HepG2 (cell line): ENCODE data around the gene NOS1.

ENCODE experiments used
- CTCF ChIP-seq: sonication (generic); formaldehyde crosslinking; IDR thresholded peaks from 2 replicates; pipeline ENCODE4 v1.5.0; 2020; ENCODE audit warnings: mild to moderate bottlenecking, missing genetic modification reagents, moderate library complexity
- HDAC1 ChIP-seq: sonication (generic); formaldehyde crosslinking; IDR thresholded peaks from 2 replicates; pipeline ENCODE4 v1.5.1; 2020; ENCODE audit warnings: mild to moderate bottlenecking, missing genetic modification reagents
- TCF12 ChIP-seq, 2 experiments: fragments of 450-650 bp in 1 of 2; sonication (generic) in 1 of 2; formaldehyde crosslinking in 1 of 2; IDR thresholded peaks; 2 replicates each; pipeline versions ENCODE4 v1.6.1 to v1.8.0; 2017 to 2022; ENCODE audit warnings: antibody characterized with exemption in 1 of 2, mild to moderate bottlenecking in 1 of 2, missing genetic modification reagents in 1 of 2, moderate library complexity in 1 of 2
- U2AF1 ChIP-seq: fragments of 200-400 bp; formaldehyde crosslinking; optimal IDR thresholded peaks from 2 replicates; pipeline ENCODE3; 2017; ENCODE audit warnings: mild to moderate bottlenecking, low read depth, low read length
- ZNF232 ChIP-seq: sonication (generic); formaldehyde crosslinking; IDR thresholded peaks from 2 replicates; pipeline ENCODE4 v1.4.0; 2020; ENCODE audit warnings: missing genetic modification reagents, borderline replicate concordance
- ZNF460 ChIP-seq: sonication (generic); formaldehyde crosslinking; IDR thresholded peaks from 2 replicates; pipeline ENCODE4 v1.5.1; 2020; ENCODE audit warnings: missing genetic modification reagents, mild to moderate bottlenecking, borderline replicate concordance
- ZNF879 ChIP-seq: sonication (generic); formaldehyde crosslinking; IDR thresholded peaks from 2 replicates; pipeline ENCODE4 v1.8.1; 2023; ENCODE audit warnings: missing genetic modification reagents

GRCh38 chr12:117409286-117409685, 47.9 kb upstream of the NOS1 start:
- TF ChIP-seq ZNF460 (no peak), U2AF1 (no peak), TCF12 (IDR thresholded peaks at IDR 0.05) (no peak), TCF12 (CRISPR knock-in tag; IDR thresholded peaks at IDR 0.05) (no peak), ZNF232 (CRISPR knock-in tag) (no peak), CTCF (no peak), HDAC1 (CRISPR knock-in tag) (no peak), ZNF879 (CRISPR knock-in tag) (no peak)
